GM18870 (cell line): ENCODE data around the gene NACA2.
"Not testable (repeated sequence)": the region's sequence is repeated elsewhere in the genome, so short reads cannot be mapped to it uniquely, and the experiment has no call there.

Experiments used
- ATAC-seq: cut with Tn5 transposase; IDR thresholded peaks from one replicate; pipeline ENCODE4 v1.9.1; 2021; ENCODE audit warnings: moderate library complexity; ENCODE audit not compliant: unreplicated experiment

Gene NACA2

DNA sequence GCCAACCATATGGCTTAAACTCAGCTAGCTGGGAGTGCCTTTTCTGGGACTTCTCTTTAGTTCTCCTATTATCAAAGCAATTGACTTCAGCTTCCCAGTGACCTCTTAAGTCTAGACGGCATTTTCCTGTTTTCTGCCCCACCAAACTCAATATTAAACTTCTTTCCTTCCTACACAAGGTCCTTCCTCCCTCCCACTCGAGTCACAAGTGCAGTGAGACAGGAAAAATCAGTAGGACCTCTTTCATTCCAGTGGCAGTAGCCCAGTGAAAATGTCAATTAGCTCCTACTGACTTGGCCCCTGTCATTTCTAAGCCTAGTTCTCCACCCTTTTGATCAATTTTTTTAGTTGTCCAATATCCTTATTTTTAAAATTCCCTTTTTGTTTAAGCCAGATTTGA lies 9.6 kb upstream of the NACA2 start:
- no peak for ATAC-seq

DNA sequence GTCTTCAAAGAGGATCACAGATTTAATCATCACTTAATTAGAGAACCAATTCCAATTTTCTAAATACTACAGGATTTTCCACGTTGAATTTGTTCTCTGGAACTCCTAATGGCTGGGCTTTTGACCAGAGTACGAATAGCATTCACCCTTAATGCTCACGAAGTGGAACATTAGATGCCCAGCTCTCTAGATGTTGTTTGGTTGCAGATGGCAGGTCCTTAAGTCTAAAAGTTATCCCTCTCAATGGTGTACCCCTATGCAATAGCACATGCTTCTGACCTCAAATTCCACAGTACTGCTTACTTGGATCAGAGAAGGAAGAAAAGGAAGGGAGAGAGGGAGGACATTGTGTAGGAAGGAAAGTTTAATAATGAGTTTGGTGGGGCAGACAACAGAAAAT lies 8.6 kb upstream of the NACA2 start:
- ATAC-seq: no peak

DNA sequence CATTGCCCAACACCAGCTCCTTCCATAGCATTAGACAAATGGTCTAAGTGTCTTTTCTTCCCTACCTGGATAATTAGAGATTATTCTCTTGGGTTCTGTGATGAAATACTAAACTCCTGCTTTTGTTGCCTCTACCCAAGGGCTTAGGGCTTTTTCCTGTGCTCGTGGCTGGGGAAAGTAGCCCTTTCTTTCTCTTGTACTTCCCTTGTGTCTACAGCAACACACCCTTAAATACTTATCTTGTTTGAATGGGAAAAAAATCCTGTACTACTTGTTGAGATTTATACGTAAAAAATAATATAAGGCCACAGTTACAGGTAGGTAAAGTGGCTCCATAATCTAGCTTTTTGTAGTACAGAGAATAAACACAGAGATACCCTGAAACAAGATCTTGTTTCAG lies 7.0 kb upstream of the NACA2 start:
- no peak for ATAC-seq

DNA sequence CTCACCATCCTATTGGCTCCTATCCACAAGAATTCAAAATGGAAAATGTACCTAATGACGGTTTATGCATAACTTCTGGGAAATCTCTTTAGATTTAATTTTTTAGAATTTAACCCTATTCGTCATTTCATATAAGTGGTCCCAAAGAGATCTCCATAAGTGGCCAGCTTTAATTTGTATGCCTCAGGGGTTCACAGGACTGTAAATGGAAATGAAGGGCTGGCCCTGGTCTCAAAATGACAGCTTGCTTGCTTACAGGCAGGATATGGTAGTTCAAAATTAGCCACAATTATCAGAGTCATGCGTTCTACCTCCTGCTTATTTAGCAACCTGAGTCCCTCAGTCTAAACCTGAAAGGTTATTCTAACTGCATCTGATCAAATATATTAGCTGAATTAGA lies 6.6 kb upstream of the NACA2 start:
- ATAC-seq: no peak

- ATAC-seq: no peak
These were observed 4.6 kb upstream of the NACA2 start for GRCh38 chr17:61595418-61596186.

DNA sequence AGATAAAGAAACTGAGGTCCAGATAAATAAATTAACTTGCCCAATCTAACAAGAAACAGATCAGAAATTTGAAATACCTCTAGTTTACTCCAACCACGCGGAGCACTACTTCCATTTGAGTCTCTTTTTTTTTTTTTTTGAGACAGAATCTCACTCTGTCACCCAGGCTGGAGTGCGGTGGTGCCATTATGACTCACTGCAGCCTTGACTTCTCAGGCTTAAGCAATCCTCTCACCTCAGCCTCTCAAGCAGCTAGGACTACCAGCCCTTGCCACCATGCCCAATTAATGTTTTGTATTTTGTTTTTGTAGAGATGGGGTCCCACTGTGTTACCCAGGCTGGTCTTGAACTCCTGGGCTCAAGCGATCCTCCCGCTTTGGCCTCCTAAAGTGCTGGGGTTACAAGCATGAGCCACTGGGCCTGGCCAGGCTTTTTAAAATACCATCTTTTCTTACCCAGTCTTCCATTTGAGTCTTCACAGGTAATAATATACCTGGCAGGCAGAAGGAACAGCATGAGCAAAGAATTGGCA lies 3.3 kb upstream of the NACA2 start:
- no peak for ATAC-seq

DNA sequence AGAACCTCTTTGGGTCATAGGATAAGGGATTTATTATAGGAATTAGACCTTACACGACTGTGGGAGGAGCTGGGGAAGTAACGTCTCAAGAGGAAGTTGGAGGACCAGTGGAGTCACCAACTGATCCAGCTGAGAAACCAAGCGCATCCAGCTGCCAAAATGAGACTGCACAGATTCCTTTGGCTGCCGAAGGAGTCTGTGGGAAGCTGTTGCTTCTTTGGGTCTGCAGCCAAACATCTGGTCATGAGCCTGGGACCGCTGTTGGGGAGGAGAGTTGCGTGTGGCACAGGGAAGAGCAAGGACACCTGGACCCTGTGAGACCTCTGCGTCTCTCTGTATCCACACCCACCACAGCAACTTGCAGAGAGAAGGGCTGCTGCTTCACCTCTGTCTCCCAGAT lies 2.4 kb upstream of the NACA2 start:
- no peak for ATAC-seq

GRCh38 chr17:61591930-61592329 lies 911 bp upstream of the NACA2 start:
- no peak for ATAC-seq

- no peak for ATAC-seq
These were observed 1.0 kb downstream of the NACA2 start for GRCh38 chr17:61589990-61590389.

DNA sequence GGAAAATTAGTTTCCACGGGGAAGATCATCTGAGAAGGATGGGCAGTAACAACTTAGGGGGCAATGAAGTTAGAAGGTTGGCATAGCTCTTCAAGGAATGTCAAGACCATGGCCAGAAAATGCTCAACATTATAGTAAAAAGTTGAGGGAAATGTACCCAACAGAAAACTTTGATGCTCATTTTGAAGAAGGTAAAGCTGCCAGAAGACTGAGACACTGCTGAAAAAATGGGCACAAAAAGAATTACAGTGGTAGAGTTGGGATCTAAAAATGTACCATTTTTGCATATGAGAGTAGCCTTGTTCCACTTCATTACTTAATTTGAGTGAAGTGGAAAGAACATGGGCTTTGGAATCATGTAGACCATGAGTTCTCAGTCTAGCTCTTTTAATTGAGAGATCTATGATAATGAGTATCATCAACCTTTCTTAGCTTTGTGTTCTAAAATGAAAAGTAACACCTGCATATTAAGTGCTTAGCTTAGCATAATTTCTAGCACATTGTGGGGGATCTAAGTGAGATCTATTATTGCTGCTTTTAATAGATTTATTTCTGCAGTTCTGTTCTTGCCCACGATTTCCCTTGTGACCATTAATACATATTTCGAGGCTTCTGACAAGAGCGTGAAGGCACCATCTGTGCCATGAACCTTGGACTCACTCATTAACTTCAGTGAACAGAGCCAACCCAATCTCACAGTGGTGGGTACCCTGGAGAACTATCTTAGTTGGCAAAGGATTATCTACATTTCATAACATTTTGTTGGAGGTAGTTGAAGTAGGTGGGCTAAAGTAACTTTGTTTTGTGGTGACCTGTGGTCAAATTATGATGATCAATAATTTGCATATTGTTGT lies 3.0 kb downstream of the NACA2 start:
- ATAC-seq: no peak

GRCh38 chr17:61587242-61587641 lies 3.8 kb downstream of the NACA2 start:
- ATAC-seq: no peak

- ATAC-seq: not testable (repeated sequence)
These were observed 4.4 kb downstream of the NACA2 start for GRCh38 chr17:61586622-61587021.

DNA sequence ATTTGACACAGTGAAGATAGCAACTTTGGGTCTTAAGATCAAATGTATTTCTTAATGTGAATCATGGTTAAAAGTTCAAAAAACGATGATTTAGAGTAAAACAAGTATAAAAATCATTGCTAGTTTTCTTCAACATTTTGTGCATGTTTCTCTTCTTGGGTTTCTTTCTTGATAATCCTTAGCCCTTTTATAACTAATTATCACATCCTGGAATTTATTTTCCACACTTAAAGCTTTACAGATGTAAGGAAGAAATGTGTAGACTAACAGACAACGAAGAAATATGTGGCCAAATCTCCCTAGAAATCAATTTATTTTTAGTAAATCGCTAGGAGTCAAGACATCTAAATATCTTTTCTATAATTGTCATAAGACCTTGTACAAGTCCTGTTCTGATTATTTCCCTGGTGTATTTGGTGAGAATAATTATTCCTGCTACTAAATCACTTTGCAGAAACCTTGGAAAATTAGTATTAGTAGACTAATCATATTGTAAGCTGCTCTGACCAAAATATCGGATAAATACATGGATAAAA lies 4.9 kb downstream of the NACA2 start:
- no peak for ATAC-seq

GRCh38 chr17:61584866-61585265 lies 6.2 kb downstream of the NACA2 start:
- no peak for ATAC-seq

- no peak for ATAC-seq
These were observed 6.8 kb downstream of the NACA2 start for GRCh38 chr17:61584266-61584665.

GRCh38 chr17:61583660-61584264 lies 7.3 kb downstream of the NACA2 start:
- ATAC-seq: no peak

DNA sequence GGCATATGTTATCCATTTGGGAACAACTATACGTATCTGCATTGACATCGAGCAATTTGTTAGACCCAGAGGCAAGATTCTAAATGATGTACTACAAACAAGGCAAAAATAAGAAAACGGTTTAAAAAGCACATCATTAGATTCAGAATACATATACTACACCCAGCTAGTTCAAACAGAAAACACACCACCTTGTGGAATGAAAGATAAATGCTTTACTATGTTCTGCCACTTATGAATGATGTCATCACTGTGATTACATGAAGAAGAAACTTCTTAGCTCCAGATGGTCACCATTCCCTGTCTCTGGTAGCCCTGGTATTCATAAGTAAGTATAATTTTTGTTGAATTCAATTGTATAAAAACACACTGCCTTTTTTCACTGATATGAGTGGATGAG lies 7.8 kb downstream of the NACA2 start:
- ATAC-seq: no peak

GRCh38 chr17:61582593-61582992 lies 8.4 kb downstream of the NACA2 start:
- no peak for ATAC-seq

DNA sequence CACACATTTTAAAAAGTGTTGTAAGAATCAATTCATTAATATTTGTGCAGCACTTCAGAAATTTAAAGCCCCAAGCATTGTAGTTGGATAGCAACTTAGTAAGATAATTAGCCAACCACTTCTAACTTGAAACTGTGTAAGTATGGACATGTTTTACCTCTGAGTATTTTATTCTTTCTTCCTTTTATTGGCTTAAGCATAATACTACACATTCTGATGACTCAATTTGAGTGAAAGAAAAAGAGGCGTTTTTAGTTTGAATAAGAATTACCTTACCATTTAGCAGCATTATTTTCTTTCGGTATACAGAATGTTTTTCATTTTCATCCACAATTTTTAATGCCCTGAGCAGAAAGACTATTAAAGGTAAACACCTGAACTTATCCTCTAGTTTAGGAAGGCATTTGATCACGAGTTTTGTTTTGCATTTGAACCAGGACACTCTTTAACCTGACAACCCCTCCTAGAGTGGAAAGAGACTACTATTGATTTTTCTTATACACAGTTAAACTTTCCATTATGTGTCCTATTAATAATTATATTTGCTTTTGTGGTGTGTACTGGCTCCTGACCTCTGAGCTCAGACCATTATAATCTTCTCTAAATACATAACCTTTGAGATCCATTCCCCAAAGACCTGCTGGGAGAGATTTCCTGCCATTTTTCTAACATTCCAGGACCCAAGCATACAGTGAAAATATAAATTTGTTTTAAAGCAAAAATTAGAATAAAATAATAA lies 9.2 kb downstream of the NACA2 start:
- no peak for ATAC-seq

GRCh38 chr17:61580502-61580901 lies 10.5 kb downstream of the NACA2 start:
- ATAC-seq: no peak

- no peak for ATAC-seq
These were observed 11.1 kb downstream of the NACA2 start for GRCh38 chr17:61579961-61580360.
